OCI-LY7 (cell line): ENCODE results near the gene NIPAL1.

Source experiments
- CTCF ChIP-seq: fragments of 200-600 bp; sonication (generic); conservative IDR thresholded peaks from 2 replicates; pipeline ENCODE4 v1.5.1; 2014; ENCODE audit warnings: mild to moderate bottlenecking, antibody characterized with exemption, low read length, moderate library complexity, mixed read lengths
- EZH2phosphoT487 ChIP-seq: fragments of 200-600 bp; sonication (generic); IDR thresholded peaks from 2 replicates; pipeline ENCODE4 v1.6.1; 2018; ENCODE audit warnings: low read depth, borderline replicate concordance, mild to moderate bottlenecking, mixed run types, antibody characterized with exemption, low read length, moderate library complexity, mixed read lengths

- no peak for TF ChIP-seq CTCF
- no peak for TF ChIP-seq EZH2phosphoT487
Observed at GRCh38 chr4:48042979-48043461, 26.4 kb downstream of the NIPAL1 start.
